ENCODE results near the gene GCLM. TPM values are rescaled to one million over a fixed set of nuclear protein-coding genes. Genes with fewer than 3 reads are reported as not detected.

GCLM gene
- total and polyA plus RNA-seq, 2 of the 4 experiments (the other 2 are of a cell fraction) = 15.5 to 20.1 TPM

GRCh38 chr1:93874025-93874651 lies 35.1 kb downstream of the GCLM start:
- Histone ChIP-seq H4K5ac (ENCODE audit: low read depth, low read length) (no peak overlapping the region), H3K27me3 (ENCODE audit: control insufficient read depth, insufficient read depth, low read length) (no peaks in the 10 kb centered on the region), H4K8ac (ENCODE audit: low read depth in 2 of 2, low read length in 2 of 2) (no peak overlapping the region), H2AFZ (replicated peaks; ENCODE audit: low read length, poor library complexity) (no peak overlapping the region), H4K20me1 (ENCODE audit: insufficient read depth, low read length) (no peaks in the 10 kb centered on the region), H3K9me1 (ENCODE audit: insufficient read depth, low read length) (no peaks in the 10 kb centered on the region; the same call in 1 of the 2 replicates), H3K27ac (ENCODE audit: insufficient read depth, low read length) (no peak overlapping the region), H3K79me1 (ENCODE audit: low read depth in 1 of 2, low read length in 2 of 2) (peaks cover 11 to 36% of the 10 kb centered on the region in 2 experiments; a peak in 3 of 4 replicates), H3K18ac (ENCODE audit: low read depth, low read length) (no peak overlapping the region), H3K23ac (ENCODE audit: low read depth, low read length) (no peak overlapping the region), H2BK120ac (ENCODE audit: low read depth, low read length) (no peak overlapping the region), H2AK9ac (replicated peaks; ENCODE audit: low read depth, low read length, poor library complexity) (no peak overlapping the region), H2BK15ac (ENCODE audit: low read depth, low read length) (no peak overlapping the region), H3K4me2 (ENCODE audit: low read depth, low read length) (no peak overlapping the region), H3K9me3 (ENCODE audit: control insufficient read depth, insufficient read depth, low read length) (no peaks in the 10 kb centered on the region), H2AK5ac (ENCODE audit: low read depth, low read length) (no peak overlapping the region), H3K4ac (ENCODE audit: low read depth, low read length) (no peak overlapping the region), H3K9ac (ENCODE audit: low read depth, low read length) (no peak overlapping the region), H3K14ac (replicated peaks; ENCODE audit: low read depth, low read length) (no peak overlapping the region), H2BK20ac (ENCODE audit: low read depth, low read length) (no peak overlapping the region), H3K56ac (ENCODE audit: extremely low read depth, insufficient read depth, low read length) (no peak overlapping the region), H4K91ac (ENCODE audit: insufficient read depth, low read depth, low read length) (no peak overlapping the region), H2BK5ac (ENCODE audit: low read depth, low read length, poor library complexity, severe bottlenecking) (no peak overlapping the region), H3K4me1 (ENCODE audit: control insufficient read depth, insufficient read depth, low read length) (no peaks in the 10 kb centered on the region), H3K4me3 (ENCODE audit: insufficient read depth, low read depth, low read length) (no peak overlapping the region), H3K36me3 (ENCODE audit: control insufficient read depth, insufficient read depth, low read length) (peaks cover 29% of the 10 kb centered on the region)
- ChIA-PET POLR2A (ENCODE audit: unreplicated experiment) (no interaction called here), CTCF (no interaction called here)
- ATAC-seq (ENCODE audit: low read depth) = peak; percentile 68
- peak; percentile 72 for DNase-seq
- peak; percentile 63 for TF ChIP-seq CTCF (conservative IDR thresholded peaks at IDR 0.05; ENCODE audit: low read depth, low read length)
- TF ChIP-seq RAD21 (IDR thresholded peaks at IDR 0.05; ENCODE audit: low read length) = peak; percentile 76
- peak; percentile 53; the same call in 1 of the 2 replicates for TF ChIP-seq SMC3 (IDR thresholded peaks at IDR 0.05; ENCODE audit: low read depth, low read length)
- TF ChIP-seq MXI1 (IDR thresholded peaks at IDR 0.05; ENCODE audit: borderline replicate concordance, low read depth, low read length) = no peak
- in situ Hi-C loops (cut with MboI; ENCODE audit: low sequenced_read_pairs) (loop anchor here (25.0 kb wide), 1 partner anchor 862 kb away; no protein-coding TSS in a partner anchor), dilution Hi-C loops (cut with HindIII; ENCODE audit: low sequenced_read_pairs, unreplicated experiment) (no loop called here), intact Hi-C loops (cut with micrococcal nuclease) (loop anchor here (10.0 kb wide), 1 partner anchor 849 kb away; no protein-coding TSS in a partner anchor)
- BruUV-seq (replicated peaks) = no TSS peak
- WGBS, 2 experiments (ENCODE audit: extremely low coverage in 2 of 2, insufficient read length in 1 of 2) = 83% methylated on average over 1 of the region's 3 CpGs; no CpG with 5 or more reads in 1 of the 2 experiments
